Germinal center (tissue), 1 donor: ENCODE results near the gene SNHG17.

Experiments used
- DNase-seq: peaks from one replicate; pipeline ENCODE4 v3.0.0; 2012; ENCODE audit warnings: mixed read lengths, low spot score

SNHG17 gene

DNA sequence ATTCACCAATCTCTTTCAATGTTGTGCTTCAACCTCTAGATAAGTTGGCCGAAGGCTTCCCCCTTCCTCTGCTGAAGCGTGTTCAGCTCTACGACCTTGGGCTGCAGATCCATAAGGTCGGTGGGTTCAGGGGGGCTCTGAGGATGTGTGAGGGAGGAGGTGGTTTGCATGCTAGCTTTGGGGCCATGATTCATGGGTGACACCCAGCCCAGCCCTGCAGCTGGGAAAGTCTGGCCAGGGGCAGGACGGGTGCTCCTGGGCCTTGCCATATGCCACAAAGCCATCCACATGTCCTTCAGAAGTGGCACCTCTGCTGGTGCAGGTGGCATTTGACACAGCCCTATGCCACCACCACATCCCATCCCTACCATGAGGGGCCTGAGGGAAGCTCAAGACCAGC lies 61.2 kb downstream of the SNHG17 start:
- no peak for DNase-seq

DNA sequence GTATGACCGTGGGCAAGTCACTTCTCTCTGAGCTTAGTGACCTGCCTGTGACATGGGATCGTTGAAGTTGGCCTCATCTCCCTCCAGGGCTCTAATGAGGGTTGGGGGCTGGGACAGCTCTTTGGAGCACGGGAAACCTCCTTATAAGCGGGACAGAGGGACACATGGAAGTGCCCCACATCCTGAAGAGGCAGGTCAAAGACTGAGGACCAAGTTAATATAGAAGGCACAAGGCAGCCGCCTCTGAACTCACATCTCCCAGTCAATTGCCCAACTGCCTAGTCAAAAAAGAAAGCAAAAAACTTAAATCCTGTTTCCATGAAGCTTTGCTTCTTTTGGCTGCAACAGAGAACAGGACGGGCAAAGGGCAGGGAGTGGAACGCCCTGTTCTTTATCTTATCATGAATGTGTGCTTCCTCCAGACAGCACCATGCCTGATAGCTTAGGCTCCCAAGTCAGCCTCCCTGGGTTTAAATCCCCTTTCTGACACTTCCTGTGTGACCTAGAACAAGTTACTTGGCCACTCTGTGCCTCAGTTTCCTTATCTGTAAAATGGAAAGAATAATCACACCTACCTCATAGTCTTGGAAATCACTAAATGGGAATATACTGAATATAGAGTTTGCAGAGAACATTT lies 61.8 kb downstream of the SNHG17 start:
- no peak for DNase-seq

DNA sequence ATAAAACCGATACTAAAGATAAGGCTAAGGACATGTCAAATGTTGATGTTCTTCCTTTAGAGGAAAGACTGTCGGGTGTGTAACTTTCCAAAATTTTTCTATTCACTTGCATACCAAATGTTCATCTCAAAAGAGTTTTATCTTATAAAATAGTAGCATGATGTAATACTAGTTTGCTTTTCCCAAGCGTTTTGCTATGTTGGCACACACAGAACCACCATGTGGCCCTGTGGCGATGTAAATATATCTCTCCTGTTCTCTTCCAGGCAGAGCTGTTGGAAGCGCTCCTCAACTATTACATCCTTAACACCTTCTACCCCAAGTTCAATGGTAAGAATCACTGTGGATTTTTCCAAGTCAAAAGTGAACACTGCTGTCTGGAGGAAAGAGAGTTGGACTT lies 62.3 kb downstream of the SNHG17 start:
- no peak for DNase-seq
